HG02938 (cell line): ENCODE measurements around the gene TAGLN.

ENCODE experiments used
- ATAC-seq: cut with Tn5 transposase; IDR thresholded peaks from one replicate; pipeline ENCODE4 v1.9.1; 2021; ENCODE audit warnings: mild to moderate bottlenecking, moderate library complexity; ENCODE audit not compliant: unreplicated experiment

Gene TAGLN

GRCh38 chr11:117199053-117199915, at the start of gene TAGLN:
Gene TAGLN (plus strand): TSS chr11:117199370. CDS start chr11:117203014, 3,644 bp downstream.
- no peak for ATAC-seq

GRCh38 chr11:117152066-117152465, 47.1 kb upstream of the TAGLN start:
- no peak for ATAC-seq

DNA sequence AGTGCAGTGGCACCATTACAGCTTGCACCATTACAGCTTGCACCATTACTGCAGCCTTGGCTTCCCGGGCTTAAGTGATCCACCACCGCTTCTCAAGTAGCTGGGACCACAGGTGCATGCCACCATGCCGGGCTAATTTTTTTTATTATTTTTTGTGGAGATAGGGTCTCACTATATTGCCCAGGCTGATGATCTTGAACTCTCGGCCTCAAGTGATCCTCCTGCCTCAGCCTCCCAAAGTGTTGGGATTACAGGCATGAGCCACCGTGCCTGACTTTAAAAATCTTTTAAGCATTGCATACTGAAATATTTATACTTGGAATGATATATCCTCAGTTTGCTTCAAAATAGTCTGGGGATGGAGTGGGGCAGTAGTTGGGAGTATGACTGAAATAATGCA, 44.7 kb upstream of the TAGLN start:
- no peak for ATAC-seq

GRCh38 chr11:117157507-117157906, 41.7 kb upstream of the TAGLN start:
- ATAC-seq, result no peak

DNA sequence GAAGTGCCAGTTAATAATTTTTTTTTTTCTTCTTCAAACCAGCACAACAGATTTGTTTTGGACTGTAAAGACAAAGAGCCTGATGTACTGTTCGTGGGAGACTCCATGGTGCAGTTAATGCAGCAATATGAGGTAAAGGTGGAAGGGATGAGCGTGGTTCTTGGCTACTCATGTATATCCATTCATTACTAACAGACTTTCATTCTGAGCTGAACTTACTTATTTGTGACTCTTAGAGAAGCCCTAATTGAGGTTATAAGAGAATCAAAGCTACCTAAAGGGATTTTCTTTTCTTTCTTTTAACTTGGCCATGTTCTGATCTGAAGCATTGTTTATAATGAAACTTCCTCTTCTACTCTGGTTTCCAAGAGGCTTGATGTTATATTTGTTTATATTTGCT, 39.3 kb upstream of the TAGLN start:
- no peak for ATAC-seq

GRCh38 chr11:117160826-117161225, 38.3 kb upstream of the TAGLN start:
- no peak for ATAC-seq

- ATAC-seq, result no peak
Measured at GRCh38 chr11:117166491-117166890, 32.7 kb upstream of the TAGLN start.

- no peak for ATAC-seq
Measured at GRCh38 chr11:117169736-117170135, 29.4 kb upstream of the TAGLN start.

GRCh38 chr11:117170210-117170609, 29.0 kb upstream of the TAGLN start:
- ATAC-seq, result no peak

- no peak for ATAC-seq
Measured at GRCh38 chr11:117171007-117171403, 28.2 kb upstream of the TAGLN start.

DNA sequence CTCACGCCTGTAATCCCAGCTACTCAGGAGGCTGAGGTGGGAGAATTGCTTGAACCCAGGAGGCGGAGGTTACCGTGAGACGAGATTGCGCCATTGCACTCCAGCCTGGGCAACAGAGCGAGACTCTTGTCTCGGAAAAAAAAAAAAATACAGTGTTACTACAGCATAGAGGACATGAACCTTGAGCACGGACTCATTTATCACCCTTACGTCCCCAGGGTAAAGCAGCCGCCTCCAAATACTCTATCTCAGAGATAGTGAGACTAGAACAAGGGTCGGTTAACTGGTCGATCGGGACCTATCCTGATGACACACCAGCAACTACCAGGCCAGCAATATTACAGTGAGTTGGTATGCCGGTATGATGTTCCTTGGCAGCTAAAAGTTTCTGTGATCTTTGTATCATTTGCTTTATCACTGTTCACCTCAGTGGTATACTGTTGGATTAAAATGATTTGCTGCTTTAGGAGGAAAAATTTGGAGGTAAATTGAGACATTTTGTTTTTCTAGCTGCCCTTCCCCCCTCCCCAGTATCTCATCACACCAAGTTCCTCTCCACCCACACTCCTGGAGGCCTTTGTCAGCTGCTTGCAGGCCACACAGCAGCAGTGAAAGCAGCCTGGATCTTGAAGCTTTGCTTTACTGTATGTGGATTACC, 27.6 kb upstream of the TAGLN start:
- ATAC-seq, result no peak

DNA sequence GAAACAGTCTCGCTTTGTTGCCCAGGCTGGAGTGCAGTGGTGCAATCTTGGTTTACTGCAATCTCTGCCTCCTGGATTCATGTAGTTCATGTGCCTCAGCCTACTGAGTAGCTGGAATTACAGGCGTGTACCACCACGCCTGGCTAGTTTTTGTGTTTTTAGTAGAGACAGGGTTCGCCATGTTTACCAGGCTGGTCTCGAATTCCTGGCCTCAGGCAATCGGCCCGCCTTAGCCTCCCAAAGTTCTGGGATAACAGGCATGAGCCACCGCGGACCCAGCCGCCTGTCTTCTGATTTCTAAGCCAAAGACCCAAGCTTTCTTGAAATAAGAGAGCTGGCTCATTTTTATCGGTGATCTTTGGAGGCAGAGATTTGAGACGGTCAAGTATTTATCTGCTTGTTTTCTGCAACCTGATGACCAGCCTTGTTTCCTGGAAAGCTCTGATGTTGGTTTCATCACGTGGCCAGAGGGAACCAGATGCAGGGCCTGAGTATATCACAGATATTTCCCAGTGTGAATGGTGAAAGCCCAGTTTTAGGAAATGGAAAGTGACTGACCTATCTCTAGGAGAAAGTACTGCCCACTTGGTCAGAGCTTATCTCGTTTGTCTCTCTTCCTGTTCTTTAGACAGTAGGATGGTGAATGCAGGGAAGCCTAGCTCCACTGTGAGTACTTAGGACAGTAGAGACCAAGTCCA, 26.3 kb upstream of the TAGLN start:
- ATAC-seq, result no peak

DNA sequence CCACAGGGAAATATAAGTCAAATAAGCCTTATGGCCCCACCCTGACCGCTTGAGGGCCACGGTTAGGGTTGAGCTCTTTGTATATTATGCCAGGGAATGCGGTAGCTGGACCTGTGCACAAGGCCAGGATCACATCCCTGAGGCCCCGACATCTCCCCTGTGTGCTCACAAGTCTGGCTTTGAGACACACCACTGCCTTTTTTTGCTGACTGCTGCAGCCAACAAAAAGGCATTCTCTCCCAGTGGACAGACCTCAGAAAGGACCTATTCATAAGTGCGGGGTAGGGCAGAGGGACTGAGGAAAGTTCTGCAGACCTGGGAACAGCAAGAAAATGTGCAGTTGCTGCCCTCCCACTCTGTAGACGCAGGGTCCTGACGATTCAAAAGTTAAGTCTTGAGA, 24.1 kb upstream of the TAGLN start:
- ATAC-seq, result no peak

GRCh38 chr11:117175781-117176180, 23.4 kb upstream of the TAGLN start:
- ATAC-seq, result no peak

DNA sequence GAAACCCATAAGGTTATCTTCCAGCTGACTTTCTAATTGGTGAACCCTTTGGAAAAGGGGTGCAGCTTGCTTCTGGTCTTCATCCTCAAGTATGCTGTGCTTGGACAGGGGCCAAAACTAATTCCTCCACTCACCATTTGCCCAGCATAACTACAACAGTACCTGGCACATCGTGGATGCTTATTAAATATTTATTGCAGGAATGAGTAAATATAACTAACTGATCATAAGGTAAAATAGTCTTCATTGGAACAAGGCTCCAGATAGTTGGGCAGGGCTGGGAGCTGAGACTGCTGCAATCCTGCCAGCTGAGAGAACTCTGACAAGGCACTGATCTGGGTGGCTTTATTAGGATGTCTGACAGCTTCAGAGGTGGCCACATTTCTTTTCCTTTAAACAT, 23.0 kb upstream of the TAGLN start:
- ATAC-seq, result no peak

DNA sequence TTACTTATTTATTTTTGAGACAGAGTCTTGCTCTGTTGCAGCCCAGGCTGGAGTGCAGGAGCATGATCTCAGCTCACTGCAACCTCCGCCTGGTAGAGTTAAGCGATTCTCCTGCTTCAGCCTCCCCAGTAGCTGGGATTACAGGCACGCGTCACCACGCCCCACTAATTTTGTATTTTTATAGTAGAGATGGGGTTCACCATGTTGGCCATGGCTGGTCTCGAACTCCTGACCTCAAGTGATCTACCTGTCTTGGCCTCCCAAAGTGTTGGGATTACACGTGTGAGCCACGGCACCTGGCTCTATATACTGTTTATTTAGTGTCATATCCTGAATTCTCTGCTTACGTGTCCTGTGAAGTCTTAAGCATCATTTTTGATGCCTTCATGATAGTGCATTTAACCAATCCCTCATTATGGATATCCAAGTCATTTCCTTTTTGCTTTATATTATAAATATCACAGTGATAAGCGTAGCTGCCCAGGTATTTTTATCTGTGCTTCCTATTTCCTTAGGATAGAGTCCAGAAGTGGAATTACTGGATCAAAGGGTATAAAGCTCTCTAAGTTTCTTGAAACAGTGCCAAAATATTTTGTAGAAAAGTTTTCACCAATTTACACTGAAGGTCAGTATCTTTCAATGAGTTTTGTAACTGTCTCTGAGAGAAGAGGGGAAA, 21.5 kb upstream of the TAGLN start:
- no peak for ATAC-seq

- peak; percentile 84 for ATAC-seq
Measured at GRCh38 chr11:117178210-117179034, 20.7 kb upstream of the TAGLN start, which contains the start of gene SIDT2. Gene SIDT2 (plus strand): TSS chr11:117178743. CDS start chr11:117179264, 521 bp downstream.

GRCh38 chr11:117179048-117179999, 19.8 kb upstream of the TAGLN start:
- peak; percentile 19 for ATAC-seq

DNA sequence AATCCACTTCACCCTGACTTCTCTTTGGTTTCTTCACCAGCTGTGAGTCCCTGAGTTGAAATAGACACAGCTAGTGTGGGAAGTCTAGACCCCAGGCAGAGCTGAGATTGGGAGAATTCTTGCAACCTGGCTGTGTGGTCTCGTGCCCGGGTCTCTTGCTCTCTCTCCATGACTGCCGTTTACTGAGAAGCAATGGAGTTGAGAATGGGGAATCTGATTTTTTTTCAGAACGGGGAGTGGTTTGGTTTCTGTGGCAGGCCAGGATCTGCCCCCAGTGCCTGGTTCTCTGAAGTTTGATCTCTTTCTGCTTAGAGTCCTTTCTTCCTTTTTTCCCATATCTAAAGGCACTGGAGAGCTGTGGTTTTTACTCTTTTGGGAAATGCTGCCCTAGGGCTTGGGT, 19.1 kb upstream of the TAGLN start:
- ATAC-seq, result no peak
